Neuronal stem cell (in vitro differentiated cells): Measurements from ENCODE around the gene MICAL2.

Source experiments
- DNase-seq: peaks from one replicate; pipeline ENCODE4 v3.0.0-alpha.2; 2013; ENCODE audit warnings: low spot score
- H2AFZ ChIP-seq: one replicate; pipeline ENCODE4 v1.6.1; 2013; ENCODE audit warnings: mild to moderate bottlenecking, low read length, inconsistent platforms
- H2AK5ac ChIP-seq: 2 replicates; pipeline ENCODE4 v1.6.1; 2013; ENCODE audit warnings: low read depth, mild to moderate bottlenecking, inconsistent platforms, low read length, moderate library complexity, mixed read lengths
- H2BK120ac ChIP-seq: 2 replicates; pipeline ENCODE4 v1.6.1; 2013; ENCODE audit warnings: low read depth, mild to moderate bottlenecking, inconsistent platforms, low read length, moderate library complexity, mixed read lengths
- H2BK12ac ChIP-seq: one replicate; pipeline ENCODE4 v1.6.1; 2013; ENCODE audit warnings: low read length, inconsistent platforms
- H2BK15ac ChIP-seq: 2 replicates; pipeline ENCODE4 v1.6.1; 2013; ENCODE audit warnings: mild to moderate bottlenecking, low read length, inconsistent platforms, mixed read lengths
- H2BK5ac ChIP-seq: one replicate; pipeline ENCODE4 v1.6.1; 2013; ENCODE audit warnings: inconsistent platforms, mild to moderate bottlenecking, low read length, moderate library complexity
- H3K14ac ChIP-seq: one replicate; pipeline ENCODE4 v1.6.1; 2013; ENCODE audit warnings: low read length, inconsistent platforms
- H3K18ac ChIP-seq: 2 replicates; pipeline ENCODE4 v1.6.1; 2013; ENCODE audit warnings: low read length, inconsistent platforms
- H3K23ac ChIP-seq: 2 replicates; pipeline ENCODE4 v1.6.1; 2013; ENCODE audit warnings: low read depth, mild to moderate bottlenecking, mixed read lengths, low read length, inconsistent platforms; ENCODE audit not compliant: poor library complexity
- H3K27ac ChIP-seq: replicated peaks from 3 replicates; pipeline ENCODE4 v1.5.1; 2013; ENCODE audit warnings: low read length, inconsistent platforms
- H3K27me3 ChIP-seq, 3 experiments: 2 replicates each; pipeline ENCODE4 v1.6.1; 2013; ENCODE audit warnings: low read length in 3 of 3, mild to moderate bottlenecking in 2 of 3, inconsistent platforms in 1 of 3, low read depth in 1 of 3, mixed read lengths in 1 of 3, moderate library complexity in 1 of 3; ENCODE audit not compliant: control insufficient read depth in 3 of 3, insufficient read depth in 3 of 3
- H3K36me3 ChIP-seq, 2 donors: replicated peaks in 1 of 2; 2 replicates each; pipeline ENCODE4 v1.6.1; 2013; ENCODE audit warnings: low read length in 2 of 2; ENCODE audit not compliant: control insufficient read depth in 2 of 2, insufficient read depth in 2 of 2
- H3K4ac ChIP-seq: 2 replicates; pipeline ENCODE4 v1.6.1; 2013; ENCODE audit warnings: inconsistent platforms, mild to moderate bottlenecking, low read length, moderate library complexity
- H3K4me1 ChIP-seq, 2 donors: 1 replicate in 1 of 2; 2 replicates in 1 of 2; pipeline ENCODE4 v1.6.1; 2013; ENCODE audit warnings: low read length in 2 of 2, low read depth in 1 of 2; ENCODE audit not compliant: control insufficient read depth in 2 of 2, insufficient read depth in 1 of 2
- H3K4me2 ChIP-seq: one replicate; pipeline ENCODE4 v1.6.1; 2013; ENCODE audit warnings: mild to moderate bottlenecking, low read length, inconsistent platforms; ENCODE audit not compliant: insufficient read depth, poor library complexity, severe bottlenecking
- H3K4me3 ChIP-seq, 2 donors: 2 replicates each; pipeline ENCODE4 v1.5.1; 2013; ENCODE audit warnings: low read length in 2 of 2, mild to moderate bottlenecking in 2 of 2, inconsistent platforms in 1 of 2, moderate library complexity in 1 of 2
- H3K79me1 ChIP-seq: one replicate; pipeline ENCODE4 v1.6.1; 2013; ENCODE audit warnings: low read depth, mild to moderate bottlenecking, inconsistent platforms, low read length, moderate library complexity
- H3K9ac ChIP-seq: one replicate; pipeline ENCODE4 v1.6.1; 2013; ENCODE audit warnings: mild to moderate bottlenecking, low read depth, low read length, inconsistent platforms; ENCODE audit not compliant: poor library complexity
- H3K9me3 ChIP-seq, 2 donors: replicated peaks in 1 of 2; 2 replicates each; pipeline versions ENCODE3 to v1.6.1; 2013; ENCODE audit warnings: low read length in 2 of 2, mild to moderate bottlenecking in 2 of 2, inconsistent platforms in 1 of 2, low read depth in 1 of 2, mixed read lengths in 1 of 2, moderate library complexity in 1 of 2; ENCODE audit not compliant: control insufficient read depth in 2 of 2, insufficient read depth in 1 of 2
- H4K8ac ChIP-seq: one replicate; pipeline ENCODE4 v1.6.1; 2013; ENCODE audit warnings: low read depth, mild to moderate bottlenecking, inconsistent platforms, low read length, moderate library complexity
- H4K91ac ChIP-seq: one replicate; pipeline ENCODE4 v1.6.1; 2013; ENCODE audit warnings: low read length, low read depth, mild to moderate bottlenecking, inconsistent platforms; ENCODE audit not compliant: poor library complexity
- WGBS, 2 donors: extraction: QIAGEN DNeasy Blood & Tissue Kit; methylation state at CpG; one replicate each; pipeline ENCODE4 v1.1.7; 2013; ENCODE audit warnings: missing lambda C conversion rate in 2 of 2, mixed read lengths in 1 of 2; ENCODE audit not compliant: insufficient read length in 2 of 2, insufficient replicate concordance in 1 of 2; ENCODE audit errors: extremely low coverage in 2 of 2; 5-methylcytosine and 5-hydroxymethylcytosine counted together

Gene MICAL2

DNA sequence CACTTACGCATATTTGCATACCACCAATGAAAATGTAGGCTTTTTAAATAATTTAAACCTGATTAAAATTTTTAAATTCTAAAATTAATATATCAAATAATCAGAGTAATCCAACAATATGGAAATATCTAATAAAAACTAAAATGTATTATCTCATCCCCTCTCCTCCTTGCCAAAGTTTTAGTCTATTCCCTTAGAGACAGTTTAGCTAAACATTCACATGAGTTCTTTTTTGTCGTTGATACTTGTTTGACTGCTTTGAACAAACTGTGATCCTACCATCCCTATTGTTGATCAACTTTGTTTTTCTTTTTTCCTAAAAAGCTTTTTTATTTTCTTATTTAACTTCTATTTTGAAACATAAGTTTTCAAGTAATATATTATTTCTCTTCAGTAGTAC is 185.6 kb downstream of the MICAL2 start:
- WGBS, 2 donors, result no CpG with 5 or more reads among the region's 2 CpGs
- no peak overlapping the region for H3K14ac ChIP-seq
- H3K79me1 ChIP-seq, result no peaks in the 10 kb centered on the region
- H3K23ac ChIP-seq, result no peak overlapping the region
- no peak overlapping the region for H3K4me2 ChIP-seq
- H2AK5ac ChIP-seq, result no peak overlapping the region
- H2BK15ac ChIP-seq, result no peak overlapping the region
- no peaks in the 10 kb centered on the region for H3K36me3 ChIP-seq
- H2BK12ac ChIP-seq, result no peak overlapping the region
- no peak overlapping the region for H3K4me3 ChIP-seq
- H4K8ac ChIP-seq, result no peak overlapping the region
- H3K27ac ChIP-seq, result no peak overlapping the region
- H3K9me3 ChIP-seq, result no peaks in the 10 kb centered on the region
- H4K91ac ChIP-seq, result no peak overlapping the region
- H2BK120ac ChIP-seq, result no peak overlapping the region
- no peak overlapping the region for H3K4ac ChIP-seq
- no peak overlapping the region for H3K18ac ChIP-seq
- no peaks in the 10 kb centered on the region for H3K4me1 ChIP-seq
- no peak overlapping the region for H3K9ac ChIP-seq
- H2BK5ac ChIP-seq, result no peak overlapping the region
- H3K27me3 ChIP-seq, result no peaks in the 10 kb centered on the region
- H2AFZ ChIP-seq, result no peak overlapping the region
- no peak for DNase-seq

DNA sequence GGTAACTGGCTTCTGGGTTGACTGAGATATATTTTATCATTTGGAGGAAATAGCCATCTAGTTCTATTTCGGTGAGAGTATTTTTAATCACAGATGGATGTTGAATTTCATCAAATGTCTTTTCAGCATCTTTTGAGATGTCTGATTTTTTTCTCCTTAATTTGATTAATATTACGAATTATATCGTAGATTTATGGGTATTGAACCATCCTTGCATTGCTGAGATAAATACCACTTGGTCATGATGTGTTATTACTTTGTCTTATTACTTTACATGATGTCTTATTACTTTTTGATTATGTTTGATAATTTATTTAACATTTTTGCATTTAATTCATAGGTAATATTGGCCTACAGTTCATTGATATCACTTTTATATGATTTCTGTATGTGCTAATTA is 188.2 kb downstream of the MICAL2 start:
- no peak overlapping the region for H2BK120ac ChIP-seq
- no peak overlapping the region for H4K8ac ChIP-seq
- H3K23ac ChIP-seq, result no peak overlapping the region

GRCh38 chr11:12301379-12301778 is 191.0 kb downstream of the MICAL2 start:
- H3K27me3 ChIP-seq, result no peaks in the 10 kb centered on the region
- H2BK120ac ChIP-seq, result no peak overlapping the region
- H3K79me1 ChIP-seq, result no peaks in the 10 kb centered on the region
- no peak overlapping the region for H3K4me3 ChIP-seq
- H2BK15ac ChIP-seq, result no peak overlapping the region
- no peak overlapping the region for H4K8ac ChIP-seq
- no peak overlapping the region for H3K27ac ChIP-seq
- H4K91ac ChIP-seq, result no peak overlapping the region
- no peak overlapping the region for H3K4me2 ChIP-seq
- H3K18ac ChIP-seq, result no peak overlapping the region
- no peak overlapping the region for H3K4ac ChIP-seq
- H3K14ac ChIP-seq, result no peak overlapping the region
- no peak for DNase-seq
- H3K36me3 ChIP-seq, result no peaks in the 10 kb centered on the region
- WGBS, 2 donors, result no CpG with 5 or more reads among the region's 3 CpGs
- H3K4me1 ChIP-seq, result no peaks in the 10 kb centered on the region
- H3K23ac ChIP-seq, result no peak overlapping the region
- H2BK12ac ChIP-seq, result no peak overlapping the region
- H3K9ac ChIP-seq, result no peak overlapping the region
- H2BK5ac ChIP-seq, result no peak overlapping the region
- H3K9me3 ChIP-seq, result no peaks in the 10 kb centered on the region
- H2AFZ ChIP-seq, result no peak overlapping the region
- no peak overlapping the region for H2AK5ac ChIP-seq

More for the DNA sequence above, 188.2 kb downstream of the MICAL2 start:
- no CpG with 5 or more reads among the region's 3 CpGs for WGBS, 2 donors
- Histone ChIP-seq H3K4me3 (no peak overlapping the region), H3K27me3 (no peaks in the 10 kb centered on the region), H2AFZ (no peak overlapping the region), H3K79me1 (no peaks in the 10 kb centered on the region), H2BK5ac (no peak overlapping the region), H3K14ac (no peak overlapping the region), H3K4me1 (no peaks in the 10 kb centered on the region), H3K36me3 (no peaks in the 10 kb centered on the region), H3K9ac (no peak overlapping the region), H3K27ac (no peak overlapping the region), H4K91ac (no peak overlapping the region), H3K9me3 (no peaks in the 10 kb centered on the region), H2BK15ac (no peak overlapping the region), H2BK12ac (no peak overlapping the region), H3K18ac (no peak overlapping the region), H3K4me2 (no peak overlapping the region), H3K4ac (no peak overlapping the region), H2AK5ac (no peak overlapping the region)
- DNase-seq, result no peak

GRCh38 chr11:12303421-12304149 is 193.2 kb downstream of the MICAL2 start:
- no peak for DNase-seq
- no CpG with 5 or more reads among the region's 2 CpGs for whole genome bisulfite sequencing, 2 donors
- Histone ChIP-seq H2BK5ac (no peak overlapping the region), H2BK120ac (no peak overlapping the region), H3K4me3 (no peak overlapping the region), H3K14ac (no peak overlapping the region), H3K9ac (no peak overlapping the region), H3K27ac (no peak overlapping the region), H3K4me1 (no peaks in the 10 kb centered on the region), H3K18ac (no peak overlapping the region), H2BK12ac (no peak overlapping the region), H3K79me1 (no peaks in the 10 kb centered on the region), H3K9me3 (no peaks in the 10 kb centered on the region), H3K4me2 (no peak overlapping the region), H3K27me3 (no peaks in the 10 kb centered on the region), H4K91ac (no peak overlapping the region), H3K4ac (no peak overlapping the region), H2BK15ac (no peak overlapping the region), H2AFZ (no peak overlapping the region), H3K23ac (no peak overlapping the region), H4K8ac (no peak overlapping the region), H3K36me3 (no peaks in the 10 kb centered on the region), H2AK5ac (no peak overlapping the region)
